ENCODE data around the gene TMEM239. TPM values are rescaled to one million over a fixed set of nuclear protein-coding genes. Genes with fewer than 3 reads are reported as not detected.
"Not testable (repeated sequence)": the region's sequence is repeated elsewhere in the genome, so short reads cannot be mapped to it uniquely, and the experiment has no call there.

Gene TMEM239
- total RNA-seq, 1 donor from 2014 or later, result not detected

DNA sequence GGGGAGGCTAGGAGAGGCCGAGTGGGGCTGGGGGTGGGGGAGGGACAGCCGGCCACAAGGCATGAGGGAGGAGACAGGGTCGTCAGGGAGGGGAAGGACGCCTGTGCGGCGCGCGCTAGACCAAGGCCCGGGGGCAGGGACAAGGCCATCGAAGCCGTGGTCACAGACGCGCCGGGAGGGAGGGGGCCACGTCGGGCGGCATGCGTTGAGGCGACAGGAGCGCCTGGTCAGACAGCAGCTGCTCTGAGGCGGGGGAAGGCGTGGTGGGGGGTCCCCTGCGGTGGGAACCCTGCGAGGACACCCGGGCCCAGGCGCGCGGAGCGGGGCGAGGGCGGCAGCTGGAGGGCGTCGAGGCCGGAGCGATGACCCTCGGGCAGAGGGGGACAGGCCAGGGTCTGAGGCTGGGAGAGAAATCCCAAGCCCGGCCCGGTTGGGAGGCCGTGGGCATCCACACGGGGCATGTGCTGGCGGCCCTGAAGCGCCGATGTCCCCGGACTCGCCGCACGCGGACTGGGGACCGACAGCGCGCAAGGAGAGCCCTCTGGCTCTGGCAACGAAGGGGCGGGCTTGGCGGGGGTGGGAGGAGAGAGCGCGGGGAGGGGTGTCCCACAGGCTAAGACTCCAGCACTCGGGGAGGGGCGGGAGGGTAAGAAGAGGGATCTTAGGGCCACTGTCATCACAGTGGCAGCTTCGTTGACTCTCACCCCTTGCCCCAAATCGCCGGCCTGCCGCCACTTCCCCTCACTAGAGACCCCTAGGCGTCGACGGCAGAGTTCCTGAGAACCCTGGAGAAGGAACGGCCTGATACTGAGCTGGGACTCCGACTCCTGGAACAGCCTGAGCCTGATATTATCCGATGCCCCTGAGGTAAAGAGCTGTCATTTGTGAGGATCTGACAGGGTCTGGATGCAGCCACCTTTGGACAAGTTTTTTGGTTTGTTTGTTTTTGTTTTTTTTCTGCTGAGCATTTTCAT lies 5.0 kb downstream of the TMEM239 start:
- H3K4me3 ChIP-seq (ENCODE audit: low read depth, low read length), result no peak overlapping the region

DNA sequence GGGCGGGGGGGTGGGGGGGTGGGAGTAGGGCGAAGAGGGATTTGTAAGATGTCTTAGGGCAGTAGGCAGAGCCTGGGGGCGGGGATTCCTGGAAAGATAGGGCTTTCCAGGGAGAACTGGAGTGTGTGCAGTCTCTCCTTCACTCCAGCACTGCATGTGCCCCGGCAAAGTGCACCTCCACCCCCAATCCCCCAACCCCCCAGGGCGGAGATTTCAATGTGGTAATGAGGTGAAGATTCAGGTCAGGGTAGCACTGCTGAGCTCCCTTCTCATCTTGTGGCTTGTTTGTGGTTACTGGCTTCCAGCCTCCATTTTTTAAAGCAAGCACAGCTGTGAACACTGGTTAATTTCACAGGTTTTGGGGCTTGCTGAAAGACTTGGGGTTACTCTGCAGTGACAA lies 5.9 kb downstream of the TMEM239 start:
- DNase-seq (ENCODE audit: low read depth), result no peak
- peaks cover 24% of the 10 kb centered on the region for H3K27me3 ChIP-seq (ENCODE audit: control insufficient read depth, insufficient read depth, low read length)
- H3K36me3 ChIP-seq (ENCODE audit: control insufficient read depth, insufficient read depth, low read length), result no peaks in the 10 kb centered on the region
- TF ChIP-seq, protein P1, sequence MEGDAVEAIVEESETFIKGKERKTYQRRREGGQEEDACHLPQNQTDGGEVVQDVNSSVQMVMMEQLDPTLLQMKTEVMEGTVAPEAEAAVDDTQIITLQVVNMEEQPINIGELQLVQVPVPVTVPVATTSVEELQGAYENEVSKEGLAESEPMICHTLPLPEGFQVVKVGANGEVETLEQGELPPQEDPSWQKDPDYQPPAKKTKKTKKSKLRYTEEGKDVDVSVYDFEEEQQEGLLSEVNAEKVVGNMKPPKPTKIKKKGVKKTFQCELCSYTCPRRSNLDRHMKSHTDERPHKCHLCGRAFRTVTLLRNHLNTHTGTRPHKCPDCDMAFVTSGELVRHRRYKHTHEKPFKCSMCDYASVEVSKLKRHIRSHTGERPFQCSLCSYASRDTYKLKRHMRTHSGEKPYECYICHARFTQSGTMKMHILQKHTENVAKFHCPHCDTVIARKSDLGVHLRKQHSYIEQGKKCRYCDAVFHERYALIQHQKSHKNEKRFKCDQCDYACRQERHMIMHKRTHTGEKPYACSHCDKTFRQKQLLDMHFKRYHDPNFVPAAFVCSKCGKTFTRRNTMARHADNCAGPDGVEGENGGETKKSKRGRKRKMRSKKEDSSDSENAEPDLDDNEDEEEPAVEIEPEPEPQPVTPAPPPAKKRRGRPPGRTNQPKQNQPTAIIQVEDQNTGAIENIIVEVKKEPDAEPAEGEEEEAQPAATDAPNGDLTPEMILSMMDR (IDR thresholded peaks at IDR 0.05; ENCODE audit: insufficient read depth, low read length, poor library complexity, severe bottlenecking), result no peak
- no peak overlapping the region for H3K4me3 ChIP-seq (ENCODE audit: low read depth, low read length)

More for the DNA sequence above, 5.0 kb downstream of the TMEM239 start:
- Histone ChIP-seq H3K27me3 (ENCODE audit: control insufficient read depth, insufficient read depth, low read length) (peaks cover 27% of the 10 kb centered on the region), H3K36me3 (ENCODE audit: control insufficient read depth, insufficient read depth, low read length) (no peaks in the 10 kb centered on the region)
- no peak for DNase-seq (ENCODE audit: low read depth)
- TF ChIP-seq, protein P1 (IDR thresholded peaks at IDR 0.05; ENCODE audit: insufficient read depth, low read length, poor library complexity, severe bottlenecking), result no peak

DNA sequence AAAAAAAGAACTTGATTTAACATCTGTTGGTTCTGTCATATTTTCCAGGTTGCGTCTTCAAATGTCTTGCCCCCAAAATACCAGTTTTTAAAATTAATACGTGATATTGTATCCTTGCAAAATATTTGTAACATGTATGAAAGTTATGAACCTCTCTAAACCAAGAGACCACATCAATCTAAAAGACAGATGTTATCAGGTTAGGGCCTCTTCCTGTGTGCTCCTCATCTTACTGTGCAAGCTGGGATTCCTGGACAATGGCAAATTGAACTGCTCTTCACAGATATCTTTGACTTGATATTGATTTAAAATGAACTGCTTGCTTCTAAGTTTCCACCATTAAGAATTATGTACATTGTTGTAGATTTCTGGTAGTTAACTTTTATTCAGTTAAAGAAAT lies 9.6 kb downstream of the TMEM239 start:
- no peaks in the 10 kb centered on the region for H3K36me3 ChIP-seq (ENCODE audit: control insufficient read depth, insufficient read depth, low read length)
- TF ChIP-seq, protein P1 (IDR thresholded peaks at IDR 0.05; ENCODE audit: insufficient read depth, low read length, poor library complexity, severe bottlenecking), result no peak
- H3K4me3 ChIP-seq (ENCODE audit: low read depth, low read length), result no peak overlapping the region
- DNase-seq (ENCODE audit: low read depth), result no peak
- peaks cover 14% of the 10 kb centered on the region for H3K27me3 ChIP-seq (ENCODE audit: control insufficient read depth, insufficient read depth, low read length)

DNA sequence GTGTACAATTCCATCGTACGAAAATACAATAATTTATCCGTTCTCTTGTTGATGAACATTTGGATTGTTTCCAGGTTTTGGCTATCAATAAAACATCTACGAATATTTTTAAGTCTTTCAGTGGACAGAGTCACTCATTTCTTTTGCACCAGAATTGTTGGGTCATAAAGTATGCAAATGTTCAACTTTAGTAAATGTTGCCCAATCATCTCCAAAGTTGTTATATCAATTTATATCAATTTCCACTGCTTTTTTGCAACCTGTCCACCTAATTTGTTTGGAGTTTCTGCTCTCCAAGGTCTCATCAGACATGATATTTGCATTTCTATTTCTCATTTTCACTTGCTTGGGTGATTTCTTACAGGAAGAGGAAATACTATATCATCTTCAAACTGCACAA lies 10.5 kb downstream of the TMEM239 start:
- Histone ChIP-seq H3K36me3 (ENCODE audit: control insufficient read depth, insufficient read depth, low read length) (no peaks in the 10 kb centered on the region), H3K4me3 (ENCODE audit: low read depth, low read length) (no peak overlapping the region), H3K27me3 (ENCODE audit: control insufficient read depth, insufficient read depth, low read length) (peaks cover 5% of the 10 kb centered on the region)
- TF ChIP-seq, protein P1 (IDR thresholded peaks at IDR 0.05; ENCODE audit: insufficient read depth, low read length, poor library complexity, severe bottlenecking), result no peak
- no peak for DNase-seq (ENCODE audit: low read depth)

DNA sequence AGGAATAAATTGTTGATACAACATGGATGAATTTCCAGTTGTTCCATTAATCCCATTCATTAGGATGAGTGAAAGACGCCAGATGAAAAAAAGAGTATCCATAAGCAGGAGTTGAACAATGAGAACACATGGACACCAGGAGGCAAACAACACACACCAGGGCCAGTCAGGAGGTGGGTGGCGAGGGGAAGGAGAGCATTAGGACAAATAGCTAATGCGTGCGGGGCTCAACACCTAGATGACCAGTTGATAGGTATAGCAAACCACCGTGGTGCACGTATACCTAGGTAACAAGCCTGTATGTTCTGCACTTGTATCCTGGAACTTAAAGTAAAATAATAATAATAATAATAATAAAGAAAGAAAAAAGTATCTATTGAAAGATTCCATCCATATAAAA lies 13.2 kb downstream of the TMEM239 start:
- TF ChIP-seq, protein P1 (IDR thresholded peaks at IDR 0.05; ENCODE audit: insufficient read depth, low read length, poor library complexity, severe bottlenecking), result no peak
- H3K4me3 ChIP-seq (ENCODE audit: low read depth, low read length), result no peak overlapping the region
- no peaks in the 10 kb centered on the region for H3K36me3 ChIP-seq (ENCODE audit: control insufficient read depth, insufficient read depth, low read length)
- DNase-seq (ENCODE audit: low read depth), result no peak
- no peaks in the 10 kb centered on the region for H3K27me3 ChIP-seq (ENCODE audit: control insufficient read depth, insufficient read depth, low read length)

DNA sequence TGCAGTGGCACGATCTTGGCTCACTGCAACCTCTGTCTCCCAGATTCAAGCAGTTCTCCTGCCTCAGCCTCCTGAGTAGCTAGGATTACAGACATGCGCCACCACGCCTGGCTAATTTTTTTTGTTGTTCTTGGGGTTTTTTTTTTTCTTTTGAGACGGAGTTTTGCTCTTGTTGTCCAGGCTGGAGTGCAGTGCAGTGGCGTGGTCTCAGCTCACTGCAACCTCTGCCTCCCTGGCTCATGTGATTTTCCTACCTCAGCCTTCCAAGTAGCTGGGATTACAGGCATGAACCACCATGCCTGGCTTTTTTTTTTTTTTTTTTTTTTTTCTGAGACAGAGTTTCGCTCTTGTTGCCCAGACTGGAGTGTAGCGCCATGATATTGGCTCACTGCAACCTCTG lies 15.0 kb downstream of the TMEM239 start:
- not testable (repeated sequence) for H3K27me3 ChIP-seq (ENCODE audit: control insufficient read depth, insufficient read depth, low read length); H3K4me3 ChIP-seq (ENCODE audit: low read depth, low read length); H3K36me3 ChIP-seq (ENCODE audit: control insufficient read depth, insufficient read depth, low read length); DNase-seq (ENCODE audit: low read depth)

Measured in kidney epithelial cell (primary cell).